ACC112 (cell line): ENCODE data around the gene DHRS1.
A peak's percentile ranks its signal among the peaks of the same experiment; 100 is the strongest.

Experiments
- H2AFZ ChIP-seq: fragments of 200-600 bp; sonication (generic); one replicate; pipeline ENCODE4 v1.6.0; 2017; ENCODE audit warnings: antibody characterized with exemption, low read length; ENCODE audit not compliant: unreplicated experiment
- H3K27ac ChIP-seq: fragments of 200-600 bp; sonication (generic); 2 replicates; pipeline ENCODE4 v1.5.1; 2014; ENCODE audit warnings: low read depth, mild to moderate bottlenecking, antibody characterized with exemption, low read length, moderate library complexity
- H3K27me3 ChIP-seq: fragments of 200-600 bp; sonication (generic); 2 replicates; pipeline ENCODE4 v1.6.1; 2014; ENCODE audit warnings: mild to moderate bottlenecking, antibody characterized with exemption, low read length, moderate library complexity, mixed read lengths; ENCODE audit not compliant: insufficient read depth
- H3K36me3 ChIP-seq: fragments of 200-600 bp; sonication (generic); 2 replicates; pipeline ENCODE4 v1.6.1; 2016; ENCODE audit warnings: mild to moderate bottlenecking, antibody characterized with exemption, low read length, moderate library complexity, mixed read lengths; ENCODE audit not compliant: insufficient read depth
- H3K4me1 ChIP-seq: fragments of 200-600 bp; sonication (generic); one replicate; pipeline ENCODE4 v1.6.1; 2016; ENCODE audit warnings: low read length, mixed read lengths; ENCODE audit not compliant: insufficient read depth, unreplicated experiment, control insufficient read depth
- H3K4me3 ChIP-seq: fragments of 200-600 bp; sonication (generic); 2 replicates; pipeline ENCODE4 v1.5.1; 2014; ENCODE audit warnings: mild to moderate bottlenecking, low read depth, low read length
- H3K79me2 ChIP-seq: fragments of 200-600 bp; sonication (generic); one replicate; pipeline ENCODE4 v1.6.0; 2016; ENCODE audit warnings: low read length; ENCODE audit not compliant: control insufficient read depth, unreplicated experiment, insufficient read depth

Gene DHRS1

DNA sequence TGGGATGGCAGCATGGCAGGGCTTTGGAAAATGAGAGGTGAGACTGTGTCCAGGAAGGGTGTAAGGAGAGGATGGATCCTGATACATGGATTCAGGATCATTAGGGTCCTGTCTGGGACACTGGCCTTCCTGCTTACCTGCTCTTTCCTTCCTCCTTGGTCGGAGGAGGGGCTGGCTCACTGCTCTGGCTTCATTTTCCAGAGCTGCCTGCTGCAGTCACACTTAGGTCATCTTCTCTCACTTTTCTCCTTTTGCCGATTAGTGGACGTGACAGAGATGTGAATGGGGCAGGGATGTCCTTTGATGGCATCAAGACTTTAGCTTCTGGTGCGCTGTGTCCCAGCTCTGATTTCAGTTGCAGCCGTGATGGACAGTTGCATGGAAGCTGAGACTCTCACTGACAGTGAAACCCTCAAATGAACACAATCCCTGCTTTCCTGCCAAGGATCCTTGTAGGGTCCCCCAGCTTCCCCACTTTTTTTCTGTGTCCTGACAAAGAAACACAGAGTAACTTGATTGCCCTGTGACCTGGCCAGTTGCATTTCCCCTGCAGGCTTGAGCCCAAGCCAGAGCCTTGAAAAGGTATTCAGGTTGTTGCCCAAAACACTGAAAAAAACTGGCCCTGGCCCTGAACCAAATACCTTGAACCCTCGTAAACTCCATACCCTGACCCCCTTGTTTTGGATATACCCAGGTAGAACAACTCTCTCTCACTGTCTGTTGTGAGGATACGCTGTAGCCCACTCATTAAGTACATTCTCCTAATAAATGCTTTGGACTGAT lies 9.0 kb upstream of the DHRS1 start:
- no peak overlapping the region for H2AFZ ChIP-seq
- peaks cover 11% of the 10 kb centered on the region for H3K36me3 ChIP-seq
- no peak overlapping the region for H3K4me3 ChIP-seq
- H3K79me2 ChIP-seq: no peaks in the 10 kb centered on the region
- H3K4me1 ChIP-seq: peaks cover 29% of the 10 kb centered on the region
- no peaks in the 10 kb centered on the region for H3K27me3 ChIP-seq
- no peak overlapping the region for H3K27ac ChIP-seq

DNA sequence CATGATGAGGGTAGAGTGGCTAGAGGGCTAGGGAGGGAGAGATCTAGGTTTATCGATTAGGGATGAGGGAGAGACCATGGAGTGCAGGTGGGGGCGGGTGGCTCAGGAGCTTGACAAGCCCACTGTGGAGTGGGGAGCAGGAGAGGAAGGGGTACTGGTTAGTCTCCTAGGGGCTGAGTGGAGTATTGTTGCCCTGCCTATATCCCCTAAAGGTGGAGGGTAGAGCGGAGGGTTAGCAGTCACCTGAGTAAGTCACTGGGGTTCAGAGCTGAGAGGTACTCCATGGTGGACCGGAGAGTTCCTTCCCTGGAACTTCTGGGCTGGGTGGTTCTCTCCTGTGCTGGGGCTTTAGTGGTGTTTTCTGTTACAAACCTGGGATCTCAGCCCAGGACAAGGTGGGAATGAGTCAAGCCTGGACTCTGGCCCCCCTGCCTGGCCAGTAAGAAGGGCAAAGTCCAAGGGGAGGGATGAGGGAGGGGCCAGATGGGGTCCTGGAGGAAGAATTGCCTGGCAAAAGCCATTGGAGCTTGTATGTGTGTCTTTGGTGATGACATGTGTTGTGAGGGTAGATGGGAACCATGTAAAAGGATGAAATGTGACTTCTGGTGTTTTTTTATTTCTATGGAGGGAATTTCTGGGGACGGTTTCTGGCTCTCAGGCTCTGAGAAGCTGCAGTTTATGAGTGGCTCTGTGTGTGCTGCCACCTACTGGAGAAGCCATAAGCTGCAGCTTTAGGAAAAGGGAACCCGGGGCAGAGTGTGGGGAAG lies 8.2 kb upstream of the DHRS1 start, which contains the start of gene CIDEB:
TSS of gene CIDEB (minus strand) at position 403 of the 767 bp plus-strand sequence. CDS start at position 284, 119 bp downstream.
- H3K4me3 ChIP-seq: no peak within 1 kb of the TSS
- H3K79me2 ChIP-seq: no peaks in the 10 kb centered on the region
- H3K4me1 ChIP-seq: peaks cover 29% of the 10 kb centered on the region
- no peak within 1 kb of the TSS for H3K27ac ChIP-seq
- no peaks in the 10 kb centered on the region for H3K27me3 ChIP-seq
- peaks cover 11% of the 10 kb centered on the region for H3K36me3 ChIP-seq
- no peak within 1 kb of the TSS for H2AFZ ChIP-seq

DNA sequence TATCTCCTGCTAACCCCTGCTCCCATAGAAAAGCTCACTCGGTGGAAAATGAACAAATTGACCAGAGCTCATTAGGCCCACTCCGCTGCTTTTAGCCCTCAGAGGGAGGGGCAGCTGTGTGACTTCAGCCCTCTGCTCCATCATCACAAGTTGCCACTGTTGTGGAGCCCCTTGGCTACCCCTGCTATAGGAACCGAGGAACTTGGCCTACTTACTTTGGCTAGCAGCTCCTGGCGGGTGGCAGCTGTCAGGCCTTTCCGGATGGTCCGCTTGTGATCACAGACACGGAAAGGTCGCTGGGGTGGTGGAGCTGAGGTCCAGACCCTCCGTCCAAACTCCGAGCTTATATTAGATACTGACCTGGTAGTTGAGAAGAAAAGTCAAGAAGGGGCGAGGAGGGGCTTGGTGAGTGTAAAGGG lies 7.6 kb upstream of the DHRS1 start:
- H3K4me1 ChIP-seq: peaks cover 27% of the 10 kb centered on the region
- H3K79me2 ChIP-seq: no peaks in the 10 kb centered on the region
- no peaks in the 10 kb centered on the region for H3K27me3 ChIP-seq
- no peak overlapping the region for H3K4me3 ChIP-seq
- no peak overlapping the region for H2AFZ ChIP-seq
- no peak overlapping the region for H3K27ac ChIP-seq
- peaks cover 12% of the 10 kb centered on the region for H3K36me3 ChIP-seq

DNA sequence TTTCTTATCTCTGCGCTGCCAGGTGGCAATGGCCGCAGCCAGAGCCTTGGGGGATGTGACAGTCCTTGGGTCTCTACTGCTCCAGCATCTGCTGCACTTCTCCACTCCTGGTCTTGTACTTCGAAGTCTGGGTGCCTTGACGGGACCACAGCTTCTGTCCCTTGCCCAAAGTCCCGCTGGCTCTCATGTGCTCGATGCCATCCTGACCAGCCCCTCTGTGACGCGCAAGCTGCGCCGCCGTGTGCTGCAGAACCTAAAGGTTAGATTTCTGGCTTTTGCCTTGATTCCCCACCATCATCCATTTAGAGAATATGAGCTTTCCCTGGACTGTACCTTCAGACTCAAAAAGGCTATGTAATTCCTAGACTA lies 4.4 kb upstream of the DHRS1 start:
- Histone ChIP-seq H3K4me3 (no peak overlapping the region), H3K4me1 (peaks cover 12% of the 10 kb centered on the region), H3K27me3 (no peaks in the 10 kb centered on the region), H3K79me2 (peaks cover 20% of the 10 kb centered on the region), H2AFZ (no peak overlapping the region), H3K27ac (no peak overlapping the region), H3K36me3 (peaks cover 17% of the 10 kb centered on the region)

DNA sequence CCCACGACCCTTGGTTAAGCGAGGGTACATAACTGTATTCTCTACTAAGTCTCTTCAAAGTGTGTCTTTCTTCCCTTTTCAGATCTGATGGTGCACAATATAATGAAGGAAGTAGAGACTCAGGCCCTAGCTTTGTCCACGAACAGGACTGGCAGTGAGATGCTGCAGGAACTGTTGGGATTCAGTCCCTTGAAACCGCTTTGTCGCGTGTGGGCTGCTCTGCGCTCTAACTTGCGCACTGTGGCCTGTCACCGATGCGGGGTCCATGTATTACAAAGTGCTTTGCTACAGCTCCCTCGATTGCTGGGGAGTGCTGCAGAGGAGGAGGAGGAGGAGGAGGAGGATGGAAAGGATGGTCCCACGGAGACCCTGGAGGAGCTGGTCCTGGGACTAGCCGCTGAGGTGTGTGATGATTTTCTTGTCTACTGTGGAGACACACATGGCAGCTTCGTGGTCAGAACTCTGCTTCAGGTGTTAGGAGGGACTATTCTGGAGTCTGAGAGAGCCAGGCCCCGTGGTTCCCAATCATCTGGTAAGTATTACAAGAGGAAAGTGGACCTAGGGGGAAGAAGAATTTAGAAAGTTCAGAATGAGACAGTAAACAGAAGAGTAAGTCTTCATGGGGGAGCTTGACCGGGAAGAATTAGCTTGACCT lies 873 bp upstream of the DHRS1 start:
- Histone ChIP-seq H3K27me3 (no peaks in the 10 kb centered on the region), H3K79me2 (peaks cover 20% of the 10 kb centered on the region), H3K4me3 (peak overlapping the region; percentile 92), H3K36me3 (peaks cover 10% of the 10 kb centered on the region; the same call in 1 of the 2 replicates), H2AFZ (no peak overlapping the region), H3K27ac (no peak overlapping the region), H3K4me1 (peaks cover 25% of the 10 kb centered on the region)

DNA sequence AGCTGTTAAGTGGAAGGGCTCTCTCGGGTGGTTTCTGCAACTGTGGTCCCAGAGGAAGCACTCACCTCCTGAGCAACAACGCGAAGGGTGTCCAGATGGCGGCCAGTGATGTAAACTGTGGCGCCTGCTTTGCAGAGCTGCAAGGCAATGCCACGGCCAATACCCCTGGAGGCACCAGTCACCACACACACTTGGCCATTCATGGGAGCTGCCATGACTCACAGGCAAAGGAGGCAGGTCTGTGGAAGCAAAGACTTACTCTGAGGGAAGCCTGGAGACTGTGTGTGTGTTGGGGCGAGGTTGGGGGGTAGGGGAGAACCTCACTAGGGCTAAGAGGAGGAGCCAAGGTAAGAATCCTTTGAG lies 707 bp downstream of the DHRS1 start:
- Histone ChIP-seq H3K4me1 (peaks cover 25% of the 10 kb centered on the region), H3K27ac (peak overlapping the region; percentile 9; the same call in 1 of the 2 replicates), H3K27me3 (no peaks in the 10 kb centered on the region), H2AFZ (peak overlapping the region; percentile 91), H3K4me3 (peak overlapping the region; percentile 92), H3K79me2 (peaks cover 20% of the 10 kb centered on the region), H3K36me3 (0 out of 2 replicates have a peak, but pooled peaks cover 5% of the 10 kb centered on the region)

DNA sequence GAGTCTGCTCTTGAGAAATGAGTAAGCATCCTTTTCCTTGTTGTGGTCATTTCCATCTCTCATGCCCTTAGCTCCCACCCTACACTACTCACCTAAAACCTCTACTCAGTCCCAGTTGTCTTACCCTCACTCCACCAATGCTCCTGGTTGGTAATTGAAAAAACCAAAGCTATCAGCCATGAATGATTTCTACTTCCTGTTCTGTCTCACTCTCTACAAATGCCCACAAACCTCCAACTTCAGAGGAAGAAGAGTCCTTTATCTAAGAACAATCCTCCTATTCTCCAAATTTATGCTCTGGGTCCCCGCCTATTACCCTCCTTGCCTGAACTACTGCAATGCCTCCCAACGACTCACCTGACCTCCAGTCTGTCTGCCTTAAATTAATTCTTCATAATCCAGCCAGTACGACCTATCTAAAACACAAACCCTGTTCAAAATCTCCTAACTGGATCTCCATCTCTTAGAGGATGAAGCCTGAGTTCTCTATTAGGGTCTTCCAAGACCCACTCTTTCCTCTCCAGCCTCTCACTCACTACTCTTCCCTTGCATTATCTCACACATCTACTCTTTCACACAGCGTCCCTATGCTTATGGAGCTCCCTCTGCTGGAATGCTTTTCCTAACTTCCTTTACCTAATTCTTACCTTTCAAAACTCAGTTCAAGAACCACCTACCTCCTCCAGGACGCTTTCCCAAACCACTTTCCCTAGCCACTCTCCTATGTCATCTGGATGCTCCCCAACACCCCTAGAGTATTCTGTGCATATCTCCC lies 2.2 kb downstream of the DHRS1 start:
- H3K4me1 ChIP-seq: peaks cover 25% of the 10 kb centered on the region
- H3K27me3 ChIP-seq: no peaks in the 10 kb centered on the region
- H3K4me3 ChIP-seq: no peak overlapping the region
- H2AFZ ChIP-seq: no peak overlapping the region
- H3K36me3 ChIP-seq: 0 out of 2 replicates have a peak, but pooled peaks cover 5% of the 10 kb centered on the region
- peaks cover 20% of the 10 kb centered on the region for H3K79me2 ChIP-seq
- no peak overlapping the region for H3K27ac ChIP-seq

DNA sequence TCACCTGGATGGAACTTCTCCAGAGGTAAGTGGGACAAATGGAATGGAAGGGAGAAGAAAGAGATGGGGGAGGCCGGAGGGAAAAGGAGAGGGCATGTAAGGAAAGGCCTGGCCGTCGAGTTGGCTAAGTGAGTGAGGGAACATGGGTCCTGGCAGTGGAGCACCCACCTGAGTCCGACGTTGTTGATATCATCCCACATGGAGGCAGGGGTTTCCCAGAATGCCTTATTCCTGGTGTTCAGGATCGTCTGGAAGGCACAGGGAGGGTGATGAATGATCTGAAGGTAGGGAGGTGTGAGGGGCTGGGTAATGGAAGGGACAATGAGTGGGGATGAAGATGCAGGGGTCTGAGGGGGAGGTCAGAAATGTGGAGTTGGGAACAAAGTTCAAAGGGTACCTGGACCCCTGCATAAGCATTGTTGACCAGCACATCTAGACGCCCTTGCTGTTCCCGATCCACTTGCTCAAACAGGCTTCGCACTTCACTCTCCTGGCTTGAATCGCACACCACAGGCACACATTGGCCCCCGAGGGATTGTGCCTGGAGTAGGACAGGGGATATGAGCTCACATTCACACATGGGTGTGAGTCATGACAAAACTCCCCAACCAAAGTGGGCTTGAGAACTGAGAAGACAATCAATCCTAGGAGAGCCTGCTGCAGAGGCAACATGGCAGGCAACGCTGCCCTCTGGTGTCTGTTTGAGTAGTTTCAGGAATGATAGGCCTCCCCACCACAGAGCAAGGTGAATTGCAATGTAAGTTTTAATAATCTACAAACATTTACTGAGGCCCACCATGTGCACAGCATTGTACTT lies 3.0 kb downstream of the DHRS1 start:
- no peaks in the 10 kb centered on the region for H3K27me3 ChIP-seq
- peaks cover 25% of the 10 kb centered on the region for H3K4me1 ChIP-seq
- no peak overlapping the region for H2AFZ ChIP-seq
- peaks cover 19% of the 10 kb centered on the region for H3K79me2 ChIP-seq
- no peak overlapping the region for H3K4me3 ChIP-seq
- no peaks in the 10 kb centered on the region for H3K36me3 ChIP-seq
- peak overlapping the region; percentile 32 for H3K27ac ChIP-seq

DNA sequence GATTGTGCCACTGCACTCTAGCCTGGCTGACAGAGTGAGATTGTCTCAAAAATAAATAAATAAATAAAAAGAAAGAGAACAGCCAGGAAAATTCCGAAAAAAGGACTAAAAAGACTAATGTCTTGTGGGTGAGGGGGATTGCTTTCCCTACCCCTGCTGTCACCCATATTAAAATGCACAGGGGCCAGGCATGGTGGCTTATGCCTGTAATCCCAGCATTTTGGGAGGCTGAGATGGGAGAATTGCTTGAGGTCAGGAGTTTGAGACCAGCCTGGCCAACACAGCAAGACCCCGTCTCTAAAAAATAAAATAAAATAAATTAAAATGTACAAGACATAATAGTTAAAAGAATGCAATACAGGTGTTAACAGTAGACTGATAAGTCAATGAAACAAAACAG lies 6.1 kb downstream of the DHRS1 start:
- H3K27me3 ChIP-seq: no peaks in the 10 kb centered on the region
- no peak overlapping the region for H3K4me3 ChIP-seq
- H2AFZ ChIP-seq: no peak overlapping the region
- no peak overlapping the region for H3K27ac ChIP-seq
- H3K36me3 ChIP-seq: no peaks in the 10 kb centered on the region
- H3K4me1 ChIP-seq: peaks cover 14% of the 10 kb centered on the region
- no peaks in the 10 kb centered on the region for H3K79me2 ChIP-seq
